ENCODE data around the gene ZFHX2. TPM values are rescaled to one million over a fixed set of nuclear protein-coding genes. Genes with fewer than 3 reads are reported as not detected.

ZFHX2 gene
- total and polyA plus RNA-seq, 2 of the 4 experiments (the other 2 are of a cell fraction), result 0.18 to 0.53 TPM

- dilution Hi-C loops (cut with HindIII; ENCODE audit: low sequenced_read_pairs, unreplicated experiment), result no loop called here
- POLR2A ChIA-PET (ENCODE audit: unreplicated experiment), result no interaction called here
- CTCF ChIA-PET, result no interaction called here
These were observed 29.6 kb downstream of the ZFHX2 start for GRCh38 chr14:23521785-23522640.

More at GRCh38 chr14:23521785-23522640, 29.6 kb downstream of the ZFHX2 start:
- in situ Hi-C loops (cut with MboI; ENCODE audit: low sequenced_read_pairs), result no loop called here
- no peak overlapping the region for H3K4ac ChIP-seq (ENCODE audit: low read depth, low read length)
- H3K36me3 ChIP-seq (ENCODE audit: control insufficient read depth, insufficient read depth, low read length), result no peaks in the 10 kb centered on the region
- H3K4me3 ChIP-seq (ENCODE audit: insufficient read depth, low read depth, low read length), result no peak overlapping the region
- H2BK120ac ChIP-seq (ENCODE audit: low read depth, low read length), result no peak overlapping the region
- no peaks in the 10 kb centered on the region for H3K4me1 ChIP-seq (ENCODE audit: control insufficient read depth, insufficient read depth, low read length)
- H3K18ac ChIP-seq (ENCODE audit: low read depth, low read length), result no peak overlapping the region
- DNase-seq (no peak), ATAC-seq (ENCODE audit: low read depth) (no peak)
- intact Hi-C loops (cut with micrococcal nuclease), result no loop called here
- no peak overlapping the region for H3K56ac ChIP-seq (ENCODE audit: extremely low read depth, insufficient read depth, low read length)
- WGBS, 2 experiments (ENCODE audit: extremely low coverage in 2 of 2, insufficient read length in 1 of 2), result 94% methylated on average over 10 of the region's 20 CpGs; no CpG with 5 or more reads in 1 of the 2 experiments
- H2BK5ac ChIP-seq (ENCODE audit: low read depth, low read length, poor library complexity, severe bottlenecking), result no peak overlapping the region
- H3K27me3 ChIP-seq (ENCODE audit: control insufficient read depth, insufficient read depth, low read length), result no peaks in the 10 kb centered on the region; the same call in 1 of the 2 replicates
- H3K23ac ChIP-seq (ENCODE audit: low read depth, low read length), result no peak overlapping the region
- H4K91ac ChIP-seq (ENCODE audit: insufficient read depth, low read depth, low read length), result no peak overlapping the region
- H3K9me1 ChIP-seq (ENCODE audit: insufficient read depth, low read length), result no peaks in the 10 kb centered on the region
- no peak overlapping the region for H2AFZ ChIP-seq (replicated peaks; ENCODE audit: low read length, poor library complexity)
- H2AK9ac ChIP-seq (replicated peaks; ENCODE audit: low read depth, low read length, poor library complexity), result no peak overlapping the region
- H3K9ac ChIP-seq (ENCODE audit: low read depth, low read length), result no peak overlapping the region
- H4K8ac ChIP-seq (ENCODE audit: low read depth in 2 of 2, low read length in 2 of 2), result no peak overlapping the region
- H3K14ac ChIP-seq (replicated peaks; ENCODE audit: low read depth, low read length), result no peak overlapping the region
- H2BK20ac ChIP-seq (ENCODE audit: low read depth, low read length), result no peak overlapping the region
- TF ChIP-seq NFE2L2 (IDR thresholded peaks at IDR 0.05; ENCODE audit: low read depth, low read length) (no peak), MAZ (IDR thresholded peaks at IDR 0.05; ENCODE audit: borderline replicate concordance, low read depth, low read length) (no peak), RCOR1 (IDR thresholded peaks at IDR 0.05; ENCODE audit: insufficient replicate concordance, low read length) (no peak), CHD1 (IDR thresholded peaks at IDR 0.05; ENCODE audit: low read depth, low read length) (no peak), FOS (IDR thresholded peaks at IDR 0.05; ENCODE audit: low read depth, low read length) (no peak), CTCF (conservative IDR thresholded peaks at IDR 0.05; ENCODE audit: low read depth, low read length) (no peak), RAD21 (IDR thresholded peaks at IDR 0.05; ENCODE audit: low read length) (no peak), ELK1 (IDR thresholded peaks at IDR 0.05; ENCODE audit: borderline replicate concordance, low read depth, low read length) (no peak), RFX5 (IDR thresholded peaks at IDR 0.05; ENCODE audit: low read depth, low read length) (no peak), SMC3 (IDR thresholded peaks at IDR 0.05; ENCODE audit: low read depth, low read length) (no peak), MAFK (IDR thresholded peaks at IDR 0.05; ENCODE audit: low read depth, low read length) (no peak)
- no peak overlapping the region for H3K4me2 ChIP-seq (ENCODE audit: low read depth, low read length)
- H4K20me1 ChIP-seq (ENCODE audit: insufficient read depth, low read length), result no peaks in the 10 kb centered on the region
- H3K9me3 ChIP-seq (ENCODE audit: control insufficient read depth, insufficient read depth, low read length), result no peaks in the 10 kb centered on the region
- no peak overlapping the region for H2BK15ac ChIP-seq (ENCODE audit: low read depth, low read length)
- no TSS peak for BruUV-seq (replicated peaks)
- no peak overlapping the region for H2AK5ac ChIP-seq (ENCODE audit: low read depth, low read length)
- no peaks in the 10 kb centered on the region for H3K79me1 ChIP-seq (ENCODE audit: low read depth in 1 of 2, low read length in 2 of 2)
- no peak overlapping the region for H3K27ac ChIP-seq (ENCODE audit: insufficient read depth, low read length)
- no peak overlapping the region for H4K5ac ChIP-seq (ENCODE audit: low read depth, low read length)
